ENCODE results near the gene JMJD1C.
"Not testable (repeated sequence)": the region's sequence is repeated elsewhere in the genome, so short reads cannot be mapped to it uniquely, and the experiment has no call there.

JMJD1C gene

GRCh38 chr10:63498665-63499064, 32.9 kb upstream of the JMJD1C start:
- Histone ChIP-seq H3K27me3 (no peaks in the 10 kb centered on the region), H3K4me3 (no peak overlapping the region), H3K9ac (no peak overlapping the region), H3K27ac (no peak overlapping the region), H4K20me1 (peaks cover 75% of the 10 kb centered on the region), H3K36me3 (peaks cover 12% of the 10 kb centered on the region; the same call in 1 of the 2 replicates), H3K9me3 (peaks cover 12% of the 10 kb centered on the region; the same call in 1 of the 2 replicates), H3K4me2 (no peak overlapping the region), H3K4me1 (peaks cover 16% of the 10 kb centered on the region)
- TF ChIP-seq Cebpa-rat (IDR thresholded peaks at IDR 0.05) = no peak

DNA sequence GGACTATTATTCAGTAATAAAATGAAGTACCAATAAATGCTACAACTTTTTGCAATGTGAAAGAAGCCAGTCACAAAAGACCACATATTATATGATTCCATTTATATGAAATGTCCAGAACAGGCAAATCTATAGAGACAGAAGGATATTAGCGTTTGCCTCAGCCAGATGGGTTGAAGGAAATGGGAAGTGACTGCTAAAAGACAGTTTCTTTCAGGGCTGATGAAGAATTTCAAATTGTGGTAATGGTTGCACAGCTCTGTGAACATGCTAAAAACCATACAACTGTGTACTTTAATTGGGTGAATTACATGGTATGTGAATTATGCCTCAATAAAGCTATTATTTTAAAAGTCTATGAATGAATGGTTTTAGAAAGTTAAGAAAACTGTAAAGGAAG, 31.5 kb upstream of the JMJD1C start:
- Histone ChIP-seq H3K4me1 (peaks cover 21% of the 10 kb centered on the region), H3K36me3 (peaks cover 12% of the 10 kb centered on the region; the same call in 1 of the 2 replicates), H3K9ac (no peak overlapping the region), H3K4me3 (no peak overlapping the region), H3K4me2 (no peak overlapping the region), H3K27me3 (no peaks in the 10 kb centered on the region), H3K9me3 (peaks cover 12% of the 10 kb centered on the region; the same call in 1 of the 2 replicates), H4K20me1 (peaks cover 62% of the 10 kb centered on the region; the same call in 1 of the 2 replicates), H3K27ac (no peak overlapping the region)
- TF ChIP-seq Cebpa-rat (IDR thresholded peaks at IDR 0.05) = no peak

DNA sequence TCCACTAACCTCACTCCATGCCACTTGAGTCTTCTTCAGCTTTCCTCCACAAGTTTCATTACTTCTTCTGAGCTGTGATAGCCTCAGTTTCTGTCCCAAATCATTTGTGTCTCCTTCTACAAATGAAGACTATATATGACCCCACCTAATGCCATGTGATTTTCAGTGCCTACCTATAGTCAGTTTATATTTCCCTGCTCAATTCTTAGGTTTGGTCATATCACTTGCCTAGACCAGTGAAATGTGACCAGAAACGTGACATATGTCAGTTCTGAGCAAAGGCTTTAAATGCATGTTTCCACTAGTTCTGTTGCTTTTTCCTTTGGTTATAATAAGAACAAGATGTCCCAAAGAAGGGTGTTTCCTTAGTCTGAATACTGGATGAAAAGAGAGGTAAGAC, 30.8 kb upstream of the JMJD1C start:
- no peaks in the 10 kb centered on the region for H3K27me3 ChIP-seq
- peaks cover 12% of the 10 kb centered on the region; the same call in 1 of the 2 replicates for H3K9me3 ChIP-seq
- H3K27ac ChIP-seq = no peak overlapping the region
- peaks cover 62% of the 10 kb centered on the region; the same call in 1 of the 2 replicates for H4K20me1 ChIP-seq
- peaks cover 12% of the 10 kb centered on the region; the same call in 1 of the 2 replicates for H3K36me3 ChIP-seq
- H3K4me1 ChIP-seq = peaks cover 28% of the 10 kb centered on the region
- no peak overlapping the region for H3K4me2 ChIP-seq
- H3K9ac ChIP-seq = no peak overlapping the region
- no peak overlapping the region for H3K4me3 ChIP-seq
- no peak for TF ChIP-seq Cebpa-rat (IDR thresholded peaks at IDR 0.05)

DNA sequence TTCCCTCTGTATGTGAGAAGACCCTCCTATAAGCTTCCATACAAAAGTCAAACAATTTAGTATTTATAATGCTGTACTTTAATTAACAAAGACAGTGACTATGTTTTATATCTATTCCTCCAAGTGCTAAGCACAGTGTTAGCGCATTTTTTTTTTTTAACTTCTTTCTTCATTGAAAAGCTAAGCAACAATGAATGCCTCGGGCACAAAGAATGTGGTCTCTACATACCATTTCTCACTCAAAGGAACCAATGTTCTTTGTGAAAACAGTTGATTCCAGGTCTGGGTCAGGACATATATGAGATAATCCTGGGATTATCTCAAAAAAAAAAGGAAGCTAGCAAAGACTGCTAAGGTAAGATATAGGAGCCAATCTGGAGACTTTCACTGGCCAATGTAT, 29.2 kb upstream of the JMJD1C start:
- no peak overlapping the region for H3K27ac ChIP-seq
- peaks cover 16% of the 10 kb centered on the region for H3K9me3 ChIP-seq
- no peak overlapping the region for H3K9ac ChIP-seq
- H3K27me3 ChIP-seq = no peaks in the 10 kb centered on the region
- no peak overlapping the region for H3K4me3 ChIP-seq
- peaks cover 19% of the 10 kb centered on the region for H3K36me3 ChIP-seq
- peaks cover 25% of the 10 kb centered on the region for H3K4me1 ChIP-seq
- peaks cover 58% of the 10 kb centered on the region for H4K20me1 ChIP-seq
- H3K4me2 ChIP-seq = no peak overlapping the region
- no peak for TF ChIP-seq Cebpa-rat (IDR thresholded peaks at IDR 0.05)

GRCh38 chr10:63493004-63493403, 27.2 kb upstream of the JMJD1C start:
- Histone ChIP-seq H3K4me2 (no peak overlapping the region), H3K4me3 (no peak overlapping the region), H3K9ac (no peak overlapping the region), H3K27ac (no peak overlapping the region), H3K36me3 (peaks cover 23% of the 10 kb centered on the region), H4K20me1 (peaks cover 59% of the 10 kb centered on the region), H3K9me3 (peaks cover 21% of the 10 kb centered on the region), H3K27me3 (no peaks in the 10 kb centered on the region), H3K4me1 (peaks cover 24% of the 10 kb centered on the region)
- TF ChIP-seq Cebpa-rat (IDR thresholded peaks at IDR 0.05) = no peak

GRCh38 chr10:63492317-63492690, 26.5 kb upstream of the JMJD1C start:
- H3K9ac ChIP-seq, H3K27me3 ChIP-seq, H3K4me3 ChIP-seq, H3K27ac ChIP-seq: not testable (repeated sequence)
- Histone ChIP-seq H3K4me1 (peaks cover 19% of the 10 kb centered on the region), H3K4me2 (peak overlapping the region; percentile 25), H3K36me3 (peaks cover 23% of the 10 kb centered on the region), H3K9me3 (peaks cover 21% of the 10 kb centered on the region), H4K20me1 (peaks cover 59% of the 10 kb centered on the region)

- Histone ChIP-seq H3K4me3 (no peak overlapping the region), H3K9me3 (peaks cover 21% of the 10 kb centered on the region), H3K4me1 (peaks cover 15% of the 10 kb centered on the region), H3K4me2 (peak overlapping the region; percentile 25), H4K20me1 (peaks cover 59% of the 10 kb centered on the region), H3K9ac (no peak overlapping the region), H3K27me3 (no peaks in the 10 kb centered on the region), H3K36me3 (peaks cover 22% of the 10 kb centered on the region), H3K27ac (no peak overlapping the region)
- TF ChIP-seq Cebpa-rat (IDR thresholded peaks at IDR 0.05) = no peak; the same call in 1 of the 2 replicates
These were observed 26.0 kb upstream of the JMJD1C start for GRCh38 chr10:63491588-63492316.

GRCh38 chr10:63489838-63490237, 24.1 kb upstream of the JMJD1C start:
- Histone ChIP-seq H3K36me3 (peaks cover 16% of the 10 kb centered on the region), H3K4me1 (peaks cover 15% of the 10 kb centered on the region), H3K4me2 (no peak overlapping the region), H4K20me1 (peaks cover 71% of the 10 kb centered on the region), H3K4me3 (no peak overlapping the region), H3K27me3 (no peaks in the 10 kb centered on the region), H3K27ac (no peak overlapping the region), H3K9me3 (peaks cover 16% of the 10 kb centered on the region), H3K9ac (no peak overlapping the region)
- TF ChIP-seq Cebpa-rat (IDR thresholded peaks at IDR 0.05) = no peak

DNA sequence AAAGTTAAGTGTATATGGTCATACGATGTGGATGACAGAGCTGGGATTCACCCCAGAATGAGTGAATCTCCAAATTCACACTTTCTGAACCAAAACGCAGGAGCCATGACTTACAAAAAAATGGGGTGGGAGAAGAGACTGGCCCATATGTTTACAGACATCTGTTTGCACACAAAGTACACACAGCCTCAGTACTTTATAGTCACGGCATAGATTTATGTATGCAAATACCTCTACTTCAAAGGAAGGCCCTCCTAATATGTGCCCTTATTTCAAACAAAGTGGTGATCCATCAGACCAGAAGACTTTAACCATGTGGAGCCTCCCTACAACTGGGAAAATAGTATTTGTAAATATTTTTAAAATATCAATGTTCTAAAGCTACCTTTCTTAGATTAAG, 22.2 kb upstream of the JMJD1C start:
- Histone ChIP-seq H4K20me1 (peaks cover 89% of the 10 kb centered on the region), H3K9ac (no peak overlapping the region), H3K4me2 (no peak overlapping the region), H3K36me3 (peaks cover 16% of the 10 kb centered on the region), H3K27ac (no peak overlapping the region), H3K4me1 (peaks cover 15% of the 10 kb centered on the region), H3K4me3 (no peak overlapping the region), H3K27me3 (no peaks in the 10 kb centered on the region), H3K9me3 (peaks cover 16% of the 10 kb centered on the region)
- TF ChIP-seq Cebpa-rat (IDR thresholded peaks at IDR 0.05) = no peak

DNA sequence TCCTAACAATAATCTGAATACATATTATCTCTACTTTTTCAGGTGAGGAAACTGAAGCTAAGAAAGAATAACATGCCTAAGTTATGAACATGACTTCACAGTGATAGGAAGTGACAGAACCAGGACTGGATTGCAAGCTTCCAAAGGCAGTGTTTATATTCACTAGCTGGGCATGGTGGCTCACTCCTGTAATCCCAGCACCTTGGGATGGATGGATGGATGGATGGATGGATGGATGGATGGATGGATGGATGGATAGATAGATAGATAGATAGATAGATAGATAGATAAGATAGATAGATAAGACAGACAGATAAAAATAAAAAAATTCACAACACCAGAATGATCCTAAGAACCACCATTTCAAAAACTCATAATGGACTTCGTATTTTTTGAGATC, 18.2 kb upstream of the JMJD1C start:
- TF ChIP-seq Cebpa-rat (IDR thresholded peaks at IDR 0.05) = no peak
- Histone ChIP-seq H3K9me3 (no peaks in the 10 kb centered on the region), H4K20me1 (peaks cover 95% of the 10 kb centered on the region), H3K27me3 (no peaks in the 10 kb centered on the region), H3K4me1 (no peaks in the 10 kb centered on the region), H3K27ac (no peak overlapping the region), H3K9ac (no peak overlapping the region), H3K4me3 (no peak overlapping the region), H3K4me2 (no peak overlapping the region), H3K36me3 (peaks cover 4% of the 10 kb centered on the region; the same call in 1 of the 2 replicates)
